WERI-Rb-1 (cell line): ENCODE measurements around the gene RSPH1.

ENCODE experiments used
- DNase-seq: peaks from one replicate; pipeline ENCODE4 v3.0.0-alpha.2; 2020
- H3K27ac ChIP-seq: fragments of 250-450 bp; sonication (Bioruptor Pico); 2 replicates; pipeline ENCODE4 v1.5.1; 2020; ENCODE audit warnings: mild to moderate bottlenecking, moderate library complexity
- H3K27me3 ChIP-seq: fragments of 250-450 bp; sonication (Bioruptor Pico); 2 replicates; pipeline ENCODE4 v1.5.1; 2021; ENCODE audit warnings: mild to moderate bottlenecking, low read depth, moderate library complexity; ENCODE audit not compliant: insufficient read depth, severe bottlenecking
- H3K36me3 ChIP-seq: fragments of 250-450 bp; sonication (Bioruptor Pico); 2 replicates; pipeline ENCODE4 v1.5.1; 2020; ENCODE audit warnings: mild to moderate bottlenecking, moderate library complexity
- H3K4me3 ChIP-seq: 2 replicates; pipeline ENCODE4 v1.5.1; 2011; ENCODE audit warnings: low read depth, mild to moderate bottlenecking, control low read depth, low read length
- H3K9me3 ChIP-seq: fragments of 250-450 bp; sonication (Bioruptor Pico); 2 replicates; pipeline ENCODE4 v1.5.1; 2021; ENCODE audit warnings: mild to moderate bottlenecking, moderate library complexity; ENCODE audit not compliant: severe bottlenecking
- CTCF ChIP-seq: IDR thresholded peaks from 2 replicates; pipeline ENCODE4 v1.5.1; 2011; ENCODE audit warnings: low read depth, mild to moderate bottlenecking, control low read depth, inconsistent platforms, low read length

The RSPH1 gene

GRCh38 chr21:42448686-42449085 is 47.3 kb downstream of the RSPH1 start:
- TF ChIP-seq CTCF, result no peak

GRCh38 chr21:42447732-42448131 is 48.3 kb downstream of the RSPH1 start:
- no peak for TF ChIP-seq CTCF
- Histone ChIP-seq H3K9me3 (no peaks in the 10 kb centered on the region), H3K4me3 (no peak overlapping the region), H3K27me3 (no peaks in the 10 kb centered on the region), H3K27ac (no peak overlapping the region), H3K36me3 (no peaks in the 10 kb centered on the region)
- DNase-seq, result no peak

More at GRCh38 chr21:42448686-42449085, 47.3 kb downstream of the RSPH1 start:
- no peaks in the 10 kb centered on the region for H3K36me3 ChIP-seq
- no peak for DNase-seq
- no peak overlapping the region for H3K27ac ChIP-seq
- H3K9me3 ChIP-seq, result no peaks in the 10 kb centered on the region
- H3K4me3 ChIP-seq, result no peak overlapping the region
- no peaks in the 10 kb centered on the region for H3K27me3 ChIP-seq

- H3K36me3 ChIP-seq, result no peaks in the 10 kb centered on the region
- TF ChIP-seq CTCF, result no peak
- H3K27ac ChIP-seq, result no peak overlapping the region
- no peak overlapping the region for H3K4me3 ChIP-seq
- no peak for DNase-seq
- no peaks in the 10 kb centered on the region for H3K27me3 ChIP-seq
- H3K9me3 ChIP-seq, result no peaks in the 10 kb centered on the region
Measured at GRCh38 chr21:42447182-42447581, 48.8 kb downstream of the RSPH1 start.

- DNase-seq, result no peak
- no peaks in the 10 kb centered on the region for H3K9me3 ChIP-seq
- no peak overlapping the region for H3K4me3 ChIP-seq
- no peak overlapping the region for H3K27ac ChIP-seq
- H3K27me3 ChIP-seq, result no peaks in the 10 kb centered on the region
- no peaks in the 10 kb centered on the region for H3K36me3 ChIP-seq
- TF ChIP-seq CTCF, result no peak
Measured at GRCh38 chr21:42446531-42446930, 49.5 kb downstream of the RSPH1 start.

- no peaks in the 10 kb centered on the region for H3K9me3 ChIP-seq
- no peak overlapping the region for H3K27ac ChIP-seq
- H3K36me3 ChIP-seq, result no peaks in the 10 kb centered on the region
- DNase-seq, result no peak
- no peak for TF ChIP-seq CTCF
- H3K4me3 ChIP-seq, result no peak overlapping the region
- no peaks in the 10 kb centered on the region for H3K27me3 ChIP-seq
Measured at GRCh38 chr21:42445311-42445710, 50.7 kb downstream of the RSPH1 start.

- Histone ChIP-seq H3K4me3 (no peak overlapping the region), H3K27ac (no peak overlapping the region), H3K27me3 (no peaks in the 10 kb centered on the region), H3K9me3 (no peaks in the 10 kb centered on the region), H3K36me3 (no peaks in the 10 kb centered on the region)
- no peak for DNase-seq
- no peak for TF ChIP-seq CTCF
Measured at GRCh38 chr21:42444745-42445059, 51.3 kb downstream of the RSPH1 start.
